GM12874 (cell line): Measurements from ENCODE around the gene GPR155.

Source experiments
- CTCF ChIP-seq: IDR thresholded peaks from 2 replicates; pipeline ENCODE4 v1.5.1; 2011; ENCODE audit warnings: low read depth, mild to moderate bottlenecking, control low read depth, low read length, moderate library complexity; ENCODE audit not compliant: insufficient read depth

Gene GPR155

DNA sequence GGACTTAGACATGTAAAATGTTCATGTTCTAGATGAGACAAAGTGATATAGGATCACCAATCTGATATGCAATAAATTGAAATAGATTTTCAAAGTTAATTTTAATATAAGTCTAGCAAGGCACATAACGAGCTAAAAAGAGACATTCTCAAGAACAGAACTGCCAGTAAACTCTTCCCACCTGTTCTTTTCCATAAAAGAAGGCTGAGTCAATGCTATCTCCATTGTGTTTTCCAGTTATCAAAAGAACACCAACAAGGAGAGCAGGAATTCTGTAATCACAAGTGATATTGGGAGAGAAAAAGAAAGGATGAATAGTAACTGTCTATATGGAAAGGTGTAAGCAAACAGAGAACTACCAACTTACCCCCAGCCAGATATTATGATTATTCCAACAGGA, 25.6 kb downstream of the GPR155 start:
- TF ChIP-seq CTCF: no peak

GRCh38 chr2:174454566-174454965, 32.3 kb downstream of the GPR155 start:
- TF ChIP-seq CTCF: no peak

DNA sequence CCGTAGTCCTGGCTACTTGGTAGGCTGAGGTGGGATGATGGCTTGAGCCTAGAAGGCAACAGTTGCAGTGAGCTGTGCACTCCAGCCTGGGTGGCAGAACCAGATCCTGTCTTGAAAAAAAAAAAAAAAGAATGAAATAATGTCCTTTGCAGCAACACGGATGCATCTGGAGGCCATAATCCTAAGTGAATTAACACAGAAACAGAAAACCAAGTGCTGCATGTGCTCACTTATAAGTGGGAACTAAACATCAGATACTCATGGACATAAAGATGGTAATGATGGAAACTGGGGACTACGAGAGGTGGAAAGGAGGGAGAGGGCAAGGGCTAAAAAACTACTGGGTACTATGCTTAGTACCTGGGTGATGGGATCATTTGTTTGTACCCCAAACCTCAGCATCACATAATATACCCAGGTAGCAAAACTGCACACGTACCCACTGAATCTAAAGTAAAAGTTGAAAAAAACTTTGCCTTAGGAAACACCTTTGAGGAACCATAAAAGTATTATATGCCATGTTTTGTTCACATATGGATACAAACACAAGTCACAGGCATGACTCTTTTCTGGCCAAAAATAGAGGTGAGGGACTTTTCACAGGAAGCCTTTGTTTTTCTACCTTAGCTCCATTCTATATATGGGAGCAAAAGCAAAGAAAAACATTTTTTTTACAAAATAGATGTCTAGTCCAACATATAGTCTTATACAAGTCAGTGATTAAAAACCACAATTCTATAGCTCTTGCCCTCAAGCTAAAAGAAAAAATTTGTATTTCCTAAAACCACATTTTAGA, 36.6 kb downstream of the GPR155 start:
- TF ChIP-seq CTCF: no peak

GRCh38 chr2:174449033-174449432, 37.8 kb downstream of the GPR155 start:
- TF ChIP-seq CTCF: no peak

- no peak for TF ChIP-seq CTCF
These were observed 40.3 kb downstream of the GPR155 start for GRCh38 chr2:174446531-174446930.

- no peak for TF ChIP-seq CTCF
These were observed 41.6 kb downstream of the GPR155 start for GRCh38 chr2:174445248-174445647.

DNA sequence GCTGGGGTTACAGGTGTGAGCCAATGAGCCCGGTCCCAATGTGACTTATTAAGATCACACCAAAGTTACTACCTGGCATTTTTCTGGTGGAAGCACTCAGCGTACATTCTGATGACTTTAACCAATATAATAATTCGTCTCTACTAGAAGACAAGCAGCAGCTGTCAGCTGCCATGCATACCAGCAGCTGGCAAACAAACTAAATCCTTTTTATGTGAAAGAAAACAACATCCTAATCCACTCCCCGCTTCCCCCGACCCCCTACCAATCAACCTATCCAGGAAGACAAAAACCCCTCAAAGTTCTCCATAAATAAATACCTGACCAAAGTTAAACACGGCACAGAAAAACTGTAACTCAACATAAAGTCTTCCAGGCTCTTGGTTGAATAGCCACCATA, 42.1 kb downstream of the GPR155 start:
- TF ChIP-seq CTCF: no peak
